GM23248 (cell line): ENCODE data around the gene BSG. TPM values are rescaled to one million over a fixed set of nuclear protein-coding genes. Genes with fewer than 3 reads are reported as not detected.

Source experiments
- DNase-seq: peaks from one replicate; pipeline ENCODE4 v3.0.0-alpha.2; 2015
- H2AFZ ChIP-seq: fragments of 200-600 bp; sonication (generic); 2 replicates; pipeline ENCODE4 v1.6.1; 2016; ENCODE audit warnings: antibody characterized with exemption
- H3F3A ChIP-seq: fragments of 200-600 bp; sonication (generic); 2 replicates; pipeline ENCODE4 v1.6.1; 2016; ENCODE audit warnings: mild to moderate bottlenecking, antibody characterized with exemption, mixed run types; ENCODE audit not compliant: insufficient read depth
- H3K27ac ChIP-seq: fragments of 200-600 bp; sonication (generic); 2 replicates; pipeline ENCODE4 v1.5.1; 2016; ENCODE audit warnings: mild to moderate bottlenecking
- H3K27me3 ChIP-seq: fragments of 200-600 bp; sonication (generic); replicated peaks from 2 replicates; pipeline ENCODE4 v1.6.1; 2016; ENCODE audit warnings: mild to moderate bottlenecking; ENCODE audit not compliant: insufficient read depth
- H3K36me3 ChIP-seq: fragments of 200-600 bp; sonication (generic); 2 replicates; pipeline ENCODE4 v1.6.1; 2016; ENCODE audit warnings: low read depth, mild to moderate bottlenecking
- H3K4me1 ChIP-seq: fragments of 200-600 bp; sonication (generic); 2 replicates; pipeline ENCODE4 v1.6.1; 2016; ENCODE audit warnings: mild to moderate bottlenecking; ENCODE audit not compliant: insufficient read depth
- H3K4me2 ChIP-seq: fragments of 200-600 bp; sonication (generic); one replicate; pipeline ENCODE4 v1.6.1; 2016; ENCODE audit warnings: mild to moderate bottlenecking; ENCODE audit not compliant: unreplicated experiment
- H3K4me3 ChIP-seq: fragments of 200-600 bp; sonication (generic); 2 replicates; pipeline ENCODE4 v1.5.1; 2016; ENCODE audit warnings: mild to moderate bottlenecking
- H3K79me2 ChIP-seq: fragments of 200-600 bp; sonication (generic); 2 replicates; pipeline ENCODE4 v1.6.1; 2016; ENCODE audit warnings: mild to moderate bottlenecking; ENCODE audit not compliant: insufficient read depth
- H3K9ac ChIP-seq: fragments of 200-600 bp; sonication (generic); 2 replicates; pipeline ENCODE4 v1.6.1; 2016; ENCODE audit warnings: mild to moderate bottlenecking
- H3K9me2 ChIP-seq: fragments of 200-600 bp; sonication (generic); 2 replicates; pipeline ENCODE4 v1.6.1; 2016; ENCODE audit warnings: mixed run types, mild to moderate bottlenecking, moderate library complexity; ENCODE audit not compliant: insufficient read depth
- H3K9me3 ChIP-seq: fragments of 200-600 bp; sonication (generic); one replicate; pipeline ENCODE4 v1.6.1; 2017; ENCODE audit warnings: low read depth
- H4K20me1 ChIP-seq: fragments of 200-600 bp; sonication (generic); 2 replicates; pipeline ENCODE4 v1.6.0; 2016; ENCODE audit not compliant: insufficient read depth
- EZH2 ChIP-seq: fragments of 200-600 bp; sonication (generic); IDR thresholded peaks from 2 replicates; pipeline ENCODE4 v1.6.1; 2018; ENCODE audit warnings: antibody characterized with exemption, mild to moderate bottlenecking; ENCODE audit not compliant: insufficient read depth, poor library complexity, severe bottlenecking
- EZH2phosphoT487 ChIP-seq: fragments of 200-600 bp; sonication (generic); IDR thresholded peaks from 2 replicates; pipeline ENCODE4 v1.6.1; 2018; ENCODE audit warnings: antibody characterized with exemption, moderate library complexity, mild to moderate bottlenecking, low read depth; ENCODE audit not compliant: insufficient read depth
- WGBS, 2 experiments: methylation state at CpG; one replicate each; pipeline ENCODE4 v1.1.6; 2015 to 2017; ENCODE audit warnings: low lambda C conversion rate in 2 of 2, low coverage in 1 of 2; ENCODE audit errors: missing lambda C conversion rate in 2 of 2; 5-methylcytosine and 5-hydroxymethylcytosine counted together
- in situ Hi-C: fragments of 300-500 bp; cut with MboI; formaldehyde crosslinking; loops from 2 replicates; pipeline ENCODE4 v1.15.0; 2020
- polyA plus RNA-seq: library from polyadenylated mRNA; unstranded; fragments of >200 nt; fragmentation: Nextera tagmentation; extraction: Ambion mirVana; gene quantifications from 2 replicates; pipeline ENCODE4 v1.2.1, GENCODE V29; 2016
- total RNA-seq: library from RNA; depleted of rRNA; stranded (reverse); fragments of >200 nt; shearing (Covaris generic); gene quantifications from 2 replicates; pipeline ENCODE4 v1.2.3, GENCODE V29; 2014

Gene BSG
- total and polyA plus RNA-seq, 2 experiments from 2014 or later = 939 to 955 TPM

DNA sequence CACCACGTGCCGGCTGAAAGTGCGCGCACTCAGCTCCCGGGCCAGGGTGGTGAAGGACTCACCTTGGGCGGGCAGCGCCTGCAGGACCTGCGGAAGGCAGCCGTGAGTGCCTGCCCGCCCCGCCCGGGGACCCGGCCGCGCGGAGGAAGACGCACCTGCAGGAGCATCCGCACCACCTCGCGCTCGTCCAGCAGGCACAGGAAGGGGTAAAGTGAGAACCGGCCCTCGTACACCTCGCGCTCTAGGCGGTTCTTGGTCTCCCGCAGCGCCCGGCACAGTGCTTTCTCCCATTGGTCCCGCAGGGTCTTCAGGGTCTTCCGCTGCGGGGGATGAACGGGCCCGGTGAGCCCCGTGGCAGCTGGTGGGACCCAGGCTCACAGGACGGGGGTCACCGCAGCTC is 50.3 kb downstream of the BSG start:
- Histone ChIP-seq H3K36me3 (no peaks in the 10 kb centered on the region), H2AFZ (no peak overlapping the region), H3K9me3 (no peaks in the 10 kb centered on the region), H3K9ac (no peak overlapping the region), H3K4me3 (no peak overlapping the region), H3K27ac (no peak overlapping the region), H3K27me3 (no peaks in the 10 kb centered on the region), H3K4me1 (no peaks in the 10 kb centered on the region), H4K20me1 (no peaks in the 10 kb centered on the region), H3K79me2 (peaks cover 5% of the 10 kb centered on the region; the same call in 1 of the 2 replicates), H3K4me2 (no peak overlapping the region), H3F3A (no peaks in the 10 kb centered on the region), H3K9me2 (no peaks in the 10 kb centered on the region)
- in situ Hi-C loops = no loop called here
- no peak for TF ChIP-seq EZH2phosphoT487
- TF ChIP-seq EZH2 = no peak
- no peak for DNase-seq
- WGBS, 2 experiments = 94 to 95% methylated on average over 36 to 37 of the region's 37 CpGs

DNA sequence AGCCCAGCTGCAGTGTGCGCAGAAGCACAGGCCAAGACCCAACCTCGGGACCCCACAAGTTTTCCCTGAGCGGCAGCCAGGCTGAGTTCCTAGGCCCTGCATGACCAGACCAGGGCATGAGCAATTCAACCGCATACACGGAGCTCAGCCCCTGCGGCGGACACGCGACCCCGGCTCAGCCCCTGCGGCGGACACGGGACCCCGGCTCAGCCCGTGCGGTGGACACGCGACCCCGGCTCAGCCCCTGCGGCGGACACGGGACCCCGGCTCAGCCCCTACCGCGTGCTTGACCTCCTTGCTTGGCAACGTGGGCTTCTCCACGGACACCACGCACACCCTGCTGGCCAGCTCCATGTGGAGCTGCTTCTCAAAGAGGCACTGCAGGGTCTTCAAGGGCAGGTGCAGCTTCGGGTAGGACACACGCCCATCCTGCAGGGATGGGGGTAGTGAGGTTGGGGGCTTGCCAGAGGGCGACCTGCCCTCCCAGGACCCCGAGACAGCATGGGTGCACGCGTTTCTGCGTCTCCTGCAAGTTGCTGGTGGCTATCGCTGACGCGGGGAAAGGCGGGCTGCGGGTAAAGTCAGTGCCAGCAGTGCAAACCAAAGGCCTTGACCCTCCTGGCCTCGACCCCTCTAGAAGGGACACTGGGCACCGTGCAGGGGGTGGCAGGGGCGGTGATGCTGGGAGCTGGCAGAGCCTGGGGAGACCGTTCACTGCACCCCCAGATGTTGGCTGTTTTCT is 51.0 kb downstream of the BSG start:
- Histone ChIP-seq H3K9ac (no peak overlapping the region), H3K9me2 (no peaks in the 10 kb centered on the region), H2AFZ (no peak overlapping the region), H3K4me3 (no peak overlapping the region), H3K9me3 (no peaks in the 10 kb centered on the region), H3K4me2 (no peak overlapping the region), H3K27me3 (no peaks in the 10 kb centered on the region), H3K4me1 (no peaks in the 10 kb centered on the region), H3K79me2 (peaks cover 5% of the 10 kb centered on the region; the same call in 1 of the 2 replicates), H3F3A (no peaks in the 10 kb centered on the region), H3K36me3 (peaks cover 3% of the 10 kb centered on the region; the same call in 1 of the 2 replicates), H4K20me1 (no peaks in the 10 kb centered on the region), H3K27ac (no peak overlapping the region)
- TF ChIP-seq EZH2phosphoT487 (no peak), EZH2 (no peak)
- 89 to 90% methylated on average over 25 to 44 of the region's 44 CpGs for WGBS, 2 experiments
- no peak for DNase-seq
- in situ Hi-C loops = no loop called here

DNA sequence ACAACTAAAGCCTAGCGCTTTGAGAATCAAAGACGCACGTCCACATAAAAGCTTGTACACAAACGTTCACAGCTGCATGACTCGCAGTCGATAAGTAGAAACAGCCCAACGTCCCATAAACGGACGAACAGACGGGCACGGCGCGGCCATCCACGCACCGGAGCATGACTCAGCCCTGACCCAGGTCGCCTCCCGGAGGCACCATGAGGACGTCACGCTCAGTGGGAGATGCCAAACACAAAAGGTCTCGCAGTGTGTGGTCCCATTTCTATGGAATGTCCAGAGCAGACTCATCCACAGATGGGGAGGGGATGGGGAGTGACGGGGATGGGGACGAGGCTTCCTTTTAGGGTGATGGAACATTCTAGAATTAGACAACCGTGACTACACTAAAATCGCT is 51.6 kb downstream of the BSG start:
- no peak overlapping the region for H2AFZ ChIP-seq
- H3K9ac ChIP-seq = no peak overlapping the region
- H3K27ac ChIP-seq = no peak overlapping the region
- peaks cover 9% of the 10 kb centered on the region; the same call in 1 of the 2 replicates for H3K36me3 ChIP-seq
- DNase-seq = no peak
- no peak overlapping the region for H3K4me2 ChIP-seq
- no peaks in the 10 kb centered on the region for H3K9me3 ChIP-seq
- H3K27me3 ChIP-seq = no peaks in the 10 kb centered on the region
- no peaks in the 10 kb centered on the region for H3K9me2 ChIP-seq
- WGBS, 2 experiments = 88 to 90% methylated on average over 24 of the region's 24 CpGs
- no peaks in the 10 kb centered on the region for H3F3A ChIP-seq
- H3K4me1 ChIP-seq = no peaks in the 10 kb centered on the region
- H4K20me1 ChIP-seq = no peaks in the 10 kb centered on the region
- H3K4me3 ChIP-seq = no peak overlapping the region
- in situ Hi-C loops = no loop called here
- no peak for TF ChIP-seq EZH2phosphoT487
- no peak for TF ChIP-seq EZH2
- peaks cover 11% of the 10 kb centered on the region; the same call in 1 of the 2 replicates for H3K79me2 ChIP-seq

DNA sequence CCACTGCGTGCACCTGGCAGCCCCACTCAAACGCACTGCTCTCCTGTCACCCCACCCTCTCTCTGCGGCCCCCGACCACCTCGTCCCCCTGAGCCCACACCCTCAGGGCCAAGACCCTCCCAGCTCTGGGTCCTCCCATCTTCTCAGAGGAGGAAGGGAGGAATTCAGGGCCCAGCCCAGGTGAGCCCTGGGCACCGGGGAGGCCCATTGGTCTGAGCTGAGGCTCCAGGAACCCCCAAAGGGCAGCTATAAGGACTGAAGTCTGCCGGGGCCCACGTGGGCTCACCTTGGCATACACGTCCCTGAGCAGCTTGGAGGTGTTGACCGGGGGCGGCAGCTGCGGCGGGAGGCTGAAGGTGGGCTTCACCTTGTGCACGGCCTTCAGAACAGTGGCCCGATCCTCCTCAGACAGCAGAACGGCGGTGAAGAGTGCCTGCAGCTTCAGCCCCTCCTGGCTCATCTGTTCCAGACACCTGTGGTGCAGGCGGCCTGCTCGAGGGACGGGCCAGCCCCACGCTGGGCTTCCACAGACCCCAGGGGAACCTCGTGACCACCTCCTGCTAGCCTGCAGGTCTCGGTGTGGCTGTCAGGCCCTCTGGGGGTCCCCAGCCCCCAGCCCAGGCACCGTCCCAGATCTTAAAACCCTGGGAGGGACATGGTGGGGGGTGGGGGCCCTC is 52.2 kb downstream of the BSG start:
- TF ChIP-seq EZH2 = no peak
- TF ChIP-seq EZH2phosphoT487 = no peak
- no peak for DNase-seq
- H3F3A ChIP-seq = no peaks in the 10 kb centered on the region
- 93 to 94% methylated on average over 17 to 19 of the region's 24 CpGs for WGBS, 2 experiments
- no peaks in the 10 kb centered on the region for H3K9me2 ChIP-seq
- no peak overlapping the region for H3K9ac ChIP-seq
- no peak overlapping the region for H3K4me2 ChIP-seq
- no peaks in the 10 kb centered on the region for H3K4me1 ChIP-seq
- no peaks in the 10 kb centered on the region for H3K27me3 ChIP-seq
- peaks cover 13% of the 10 kb centered on the region; the same call in 1 of the 2 replicates for H3K36me3 ChIP-seq
- H4K20me1 ChIP-seq = no peaks in the 10 kb centered on the region
- no peak overlapping the region for H2AFZ ChIP-seq
- no peaks in the 10 kb centered on the region for H3K9me3 ChIP-seq
- no peak overlapping the region for H3K4me3 ChIP-seq
- no peak overlapping the region for H3K27ac ChIP-seq
- in situ Hi-C loops = no loop called here
- peaks cover 16% of the 10 kb centered on the region; the same call in 1 of the 2 replicates for H3K79me2 ChIP-seq
